K562 (cell line): ENCODE results near the gene ZKSCAN3. TPM values are rescaled to one million over a fixed set of nuclear protein-coding genes. Genes with fewer than 3 reads are reported as not detected.

Source experiments
- ARID2 ChIP-seq: fragments of 450-650 bp; IDR thresholded peaks from 2 replicates; pipeline ENCODE4 v1.6.1; 2017; ENCODE audit warnings: antibody characterized with exemption, mild to moderate bottlenecking
- CCNT2 ChIP-seq: IDR thresholded peaks from 2 replicates; pipeline ENCODE4 v1.6.1; 2011; ENCODE audit warnings: borderline replicate concordance, low read depth, mild to moderate bottlenecking, moderate library complexity, mixed read lengths, low read length; ENCODE audit not compliant: insufficient read length; ENCODE audit errors: extremely low read depth
- EWSR1 ChIP-seq: fragments of 450-650 bp; IDR thresholded peaks from 2 replicates; pipeline ENCODE4 v1.6.1; 2018; ENCODE audit warnings: borderline replicate concordance, mild to moderate bottlenecking, low read depth, moderate library complexity; ENCODE audit not compliant: partially characterized antibody
- FOXP1 ChIP-seq: sonication (generic); formaldehyde crosslinking; IDR thresholded peaks from 2 replicates; pipeline ENCODE4 v1.8.0; 2022; ENCODE audit warnings: mild to moderate bottlenecking, missing genetic modification reagents
- HLTF ChIP-seq: fragments of 450-650 bp; IDR thresholded peaks from 2 replicates; pipeline ENCODE4 v1.6.1; 2016
- HNRNPH1 ChIP-seq: fragments of 200-400 bp; formaldehyde crosslinking; optimal IDR thresholded peaks from 2 replicates; pipeline ENCODE3; 2017; ENCODE audit warnings: low read depth, mild to moderate bottlenecking, low read length, moderate library complexity
- HNRNPLL ChIP-seq: fragments of 200-400 bp; formaldehyde crosslinking; IDR thresholded peaks from 2 replicates; pipeline ENCODE4 v1.6.1; 2017; ENCODE audit warnings: low read length, low read depth, mild to moderate bottlenecking; ENCODE audit not compliant: poor library complexity, severe bottlenecking
- JUND ChIP-seq, 2 experiments: IDR thresholded peaks; 2 replicates in 1 of 2; 3 replicates in 1 of 2; pipeline ENCODE4 v1.6.1; 2011; ENCODE audit warnings: borderline replicate concordance in 2 of 2, low read depth in 2 of 2, low read length in 2 of 2, improper control_type of control experiment in 1 of 2, missing biosample characterization in 1 of 2, missing genetic modification characterization in 1 of 2, missing genetic modification reagents in 1 of 2
- MCM5 ChIP-seq: fragments of 450-650 bp; IDR thresholded peaks from 2 replicates; pipeline ENCODE4 v1.6.1; 2016; ENCODE audit warnings: low read depth
- NCOA6 ChIP-seq: fragments of 450-650 bp; IDR thresholded peaks from 2 replicates; pipeline ENCODE4 v1.6.1; 2017; ENCODE audit warnings: mild to moderate bottlenecking
- NFIC ChIP-seq: fragments of 450-650 bp; IDR thresholded peaks from 2 replicates; pipeline ENCODE4 v1.6.1; 2017; ENCODE audit warnings: mild to moderate bottlenecking, inconsistent platforms
- RAD21 ChIP-seq, 2 experiments: fragments of 250-450 bp in 1 of 2; fragments of 450-650 bp in 1 of 2; sonication (Bioruptor Pico) in 1 of 2; formaldehyde crosslinking in 1 of 2; IDR thresholded peaks in 1 of 2; conservative IDR thresholded peaks in 1 of 2; 2 replicates each; pipeline versions ENCODE4 v1.4.0 to v1.8.0; 2020 to 2022; ENCODE audit warnings: mild to moderate bottlenecking in 2 of 2, moderate library complexity in 1 of 2
- ZNF175 ChIP-seq: fragments of 200-800 bp; sonication (Bioruptor generic); IDR thresholded peaks from 2 replicates; pipeline ENCODE4 v1.6.1; 2016; ENCODE audit warnings: low read depth, mild to moderate bottlenecking, missing genetic modification characterization, missing compliant biosample characterization
- ZNF316 ChIP-seq: fragments of 450-650 bp; IDR thresholded peaks from 2 replicates; pipeline ENCODE4 v1.6.1; 2016
- polyA plus RNA-seq, 8 experiments: library from polyadenylated mRNA; depleted of rRNA in 4 of 8; stranded (reverse) in 5 of 8; unstranded in 3 of 8; fragments of >200 nt; fragmentation: Nextera tagmentation in 2 of 8; fragmentation: Illumina TruSeq in 1 of 8; extraction: Ambion mirVana in 2 of 8; extraction: Trizol in 1 of 8; gene quantifications; 2 replicates each; pipeline versions ENCODE4 v1.2.1 to v1.2.3, GENCODE V29; 2011 to 2014; ENCODE audit warnings: inconsistent platforms in 1 of 8, missing spikeins in 1 of 8
- total RNA-seq, 7 experiments: library from RNA; depleted of rRNA in 6 of 7; stranded (reverse); fragments of >200 nt in 6 of 7; fragmentation: Illumina TruSeq in 2 of 7; extraction: Trizol in 2 of 7; gene quantifications; 2 replicates each; pipeline versions ENCODE4 v1.2.1 to v1.2.3, GENCODE V29; 2011 to 2021; ENCODE audit warnings: low replicate concordance in 1 of 7
- TF ChIP-seq, protein P1 (sequence below): fragments of 450-650 bp; formaldehyde crosslinking; IDR thresholded peaks from 2 replicates; pipeline ENCODE4 v1.4.0; 2022; ENCODE audit warnings: missing genetic modification characterization
- TF ChIP-seq, protein P2 (sequence below): fragments of 450-650 bp; formaldehyde crosslinking; IDR thresholded peaks from 2 replicates; pipeline ENCODE4 v1.4.0; 2020; ENCODE audit warnings: mild to moderate bottlenecking, moderate library complexity
- TF ChIP-seq, protein P3 (sequence below): fragments of 450-650 bp; IDR thresholded peaks from 2 replicates; pipeline ENCODE4 v1.6.1; 2014; ENCODE audit warnings: low read depth, mild to moderate bottlenecking, moderate library complexity, borderline replicate concordance
- TF ChIP-seq, protein P4 (sequence below): fragments of 450-650 bp; IDR thresholded peaks from 2 replicates; pipeline ENCODE4 v1.6.1; 2016; ENCODE audit warnings: borderline replicate concordance
- TF ChIP-seq, protein P5 (sequence below): fragments of 450-650 bp; IDR thresholded peaks from 2 replicates; pipeline ENCODE4 v1.6.1; 2017; ENCODE audit warnings: mild to moderate bottlenecking, moderate library complexity

Gene ZKSCAN3
- total and polyA plus RNA-seq, 9 of the 15 experiments (the other 6 are each of a cell fraction or from before 2014, with no cell fraction given) = 3.0 to 12.4 (median 10.2) TPM

DNA sequence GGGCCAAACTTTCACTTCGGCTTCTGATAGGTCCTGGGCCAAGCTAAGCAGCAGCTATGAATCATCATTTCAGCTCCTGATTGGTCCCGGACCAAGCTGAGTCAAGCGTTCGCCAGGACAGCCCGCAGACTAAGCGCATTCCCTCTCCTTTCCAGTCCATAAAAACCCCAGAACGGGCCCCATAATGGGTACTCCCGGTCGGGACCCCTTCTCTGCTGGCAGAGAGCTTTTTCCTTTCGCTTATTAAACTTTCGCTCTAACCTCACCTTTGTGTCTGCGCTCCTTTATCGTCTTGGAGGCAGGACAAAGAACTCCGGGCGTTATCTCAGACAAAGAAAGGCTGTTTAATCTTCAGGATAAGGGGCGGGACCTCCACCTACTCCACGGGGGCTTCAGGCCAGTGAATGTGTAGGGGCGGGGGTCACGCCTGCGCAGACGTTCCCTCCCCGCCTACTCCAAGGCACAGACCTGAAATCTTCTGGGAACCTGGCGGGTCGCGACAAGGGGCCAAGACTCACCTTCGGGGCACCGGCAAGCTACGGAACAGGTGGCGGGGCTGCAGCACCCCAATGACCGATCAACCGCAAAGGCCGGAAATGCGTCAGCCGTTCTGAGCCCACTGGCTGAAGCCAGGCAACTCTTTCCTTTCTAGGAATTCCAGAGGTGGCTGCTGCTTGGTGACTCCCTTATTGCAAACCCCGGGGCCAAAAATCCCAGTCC lies 14.0 kb upstream of the ZKSCAN3 start, which contains the start of gene ZSCAN31 (continued):
- TF ChIP-seq, protein P1, sequence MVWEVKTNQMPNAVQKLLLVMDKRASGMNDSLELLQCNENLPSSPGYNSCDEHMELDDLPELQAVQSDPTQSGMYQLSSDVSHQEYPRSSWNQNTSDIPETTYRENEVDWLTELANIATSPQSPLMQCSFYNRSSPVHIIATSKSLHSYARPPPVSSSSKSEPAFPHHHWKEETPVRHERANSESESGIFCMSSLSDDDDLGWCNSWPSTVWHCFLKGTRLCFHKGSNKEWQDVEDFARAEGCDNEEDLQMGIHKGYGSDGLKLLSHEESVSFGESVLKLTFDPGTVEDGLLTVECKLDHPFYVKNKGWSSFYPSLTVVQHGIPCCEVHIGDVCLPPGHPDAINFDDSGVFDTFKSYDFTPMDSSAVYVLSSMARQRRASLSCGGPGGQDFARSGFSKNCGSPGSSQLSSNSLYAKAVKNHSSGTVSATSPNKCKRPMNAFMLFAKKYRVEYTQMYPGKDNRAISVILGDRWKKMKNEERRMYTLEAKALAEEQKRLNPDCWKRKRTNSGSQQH (CRISPR knock-in tag) = peak; percentile 54; the same call in 1 of the 2 replicates
- TF ChIP-seq CCNT2 (peak; percentile 73), FOXP1 (CRISPR knock-in tag) (no peak; the same call in 1 of the 2 replicates), ZNF175 (no peak; the same call in 1 of the 2 replicates), HNRNPH1 (no peak), ARID2 (no peak), MCM5 (no peak), HLTF (no peak), EWSR1 (no peak), NCOA6 (no peak), NFIC (no peak), HNRNPLL (peak; percentile 58), ZNF316 (peak; percentile 85), RAD21 (CRISPR knock-in tag; conservative IDR thresholded peaks at IDR 0.05 in 1 of 2, IDR thresholded peaks at IDR 0.05 in 1 of 2) (peak in 1 of 2 experiments; percentile 17; a peak in 1 of 4 replicates), JUND (IDR thresholded peaks at IDR 0.05; ENCODE audit: borderline replicate concordance, low read depth, low read length) (peak; percentile 95), JUND (tag; IDR thresholded peaks at IDR 0.05; ENCODE audit: borderline replicate concordance, low read depth, low read length) (peak; percentile 96)
- TF ChIP-seq, protein P2, sequence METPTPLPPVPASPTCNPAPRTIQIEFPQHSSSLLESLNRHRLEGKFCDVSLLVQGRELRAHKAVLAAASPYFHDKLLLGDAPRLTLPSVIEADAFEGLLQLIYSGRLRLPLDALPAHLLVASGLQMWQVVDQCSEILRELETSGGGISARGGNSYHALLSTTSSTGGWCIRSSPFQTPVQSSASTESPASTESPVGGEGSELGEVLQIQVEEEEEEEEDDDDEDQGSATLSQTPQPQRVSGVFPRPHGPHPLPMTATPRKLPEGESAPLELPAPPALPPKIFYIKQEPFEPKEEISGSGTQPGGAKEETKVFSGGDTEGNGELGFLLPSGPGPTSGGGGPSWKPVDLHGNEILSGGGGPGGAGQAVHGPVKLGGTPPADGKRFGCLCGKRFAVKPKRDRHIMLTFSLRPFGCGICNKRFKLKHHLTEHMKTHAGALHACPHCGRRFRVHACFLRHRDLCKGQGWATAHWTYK (CRISPR knock-in tag) = peak; percentile 82
- TF ChIP-seq, protein P3, sequence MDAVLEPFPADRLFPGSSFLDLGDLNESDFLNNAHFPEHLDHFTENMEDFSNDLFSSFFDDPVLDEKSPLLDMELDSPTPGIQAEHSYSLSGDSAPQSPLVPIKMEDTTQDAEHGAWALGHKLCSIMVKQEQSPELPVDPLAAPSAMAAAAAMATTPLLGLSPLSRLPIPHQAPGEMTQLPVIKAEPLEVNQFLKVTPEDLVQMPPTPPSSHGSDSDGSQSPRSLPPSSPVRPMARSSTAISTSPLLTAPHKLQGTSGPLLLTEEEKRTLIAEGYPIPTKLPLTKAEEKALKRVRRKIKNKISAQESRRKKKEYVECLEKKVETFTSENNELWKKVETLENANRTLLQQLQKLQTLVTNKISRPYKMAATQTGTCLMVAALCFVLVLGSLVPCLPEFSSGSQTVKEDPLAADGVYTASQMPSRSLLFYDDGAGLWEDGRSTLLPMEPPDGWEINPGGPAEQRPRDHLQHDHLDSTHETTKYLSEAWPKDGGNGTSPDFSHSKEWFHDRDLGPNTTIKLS = peak; percentile 51
- TF ChIP-seq, protein P4, sequence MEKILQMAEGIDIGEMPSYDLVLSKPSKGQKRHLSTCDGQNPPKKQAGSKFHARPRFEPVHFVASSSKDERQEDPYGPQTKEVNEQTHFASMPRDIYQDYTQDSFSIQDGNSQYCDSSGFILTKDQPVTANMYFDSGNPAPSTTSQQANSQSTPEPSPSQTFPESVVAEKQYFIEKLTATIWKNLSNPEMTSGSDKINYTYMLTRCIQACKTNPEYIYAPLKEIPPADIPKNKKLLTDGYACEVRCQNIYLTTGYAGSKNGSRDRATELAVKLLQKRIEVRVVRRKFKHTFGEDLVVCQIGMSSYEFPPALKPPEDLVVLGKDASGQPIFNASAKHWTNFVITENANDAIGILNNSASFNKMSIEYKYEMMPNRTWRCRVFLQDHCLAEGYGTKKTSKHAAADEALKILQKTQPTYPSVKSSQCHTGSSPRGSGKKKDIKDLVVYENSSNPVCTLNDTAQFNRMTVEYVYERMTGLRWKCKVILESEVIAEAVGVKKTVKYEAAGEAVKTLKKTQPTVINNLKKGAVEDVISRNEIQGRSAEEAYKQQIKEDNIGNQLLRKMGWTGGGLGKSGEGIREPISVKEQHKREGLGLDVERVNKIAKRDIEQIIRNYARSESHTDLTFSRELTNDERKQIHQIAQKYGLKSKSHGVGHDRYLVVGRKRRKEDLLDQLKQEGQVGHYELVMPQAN = no peak
- TF ChIP-seq, protein P5, sequence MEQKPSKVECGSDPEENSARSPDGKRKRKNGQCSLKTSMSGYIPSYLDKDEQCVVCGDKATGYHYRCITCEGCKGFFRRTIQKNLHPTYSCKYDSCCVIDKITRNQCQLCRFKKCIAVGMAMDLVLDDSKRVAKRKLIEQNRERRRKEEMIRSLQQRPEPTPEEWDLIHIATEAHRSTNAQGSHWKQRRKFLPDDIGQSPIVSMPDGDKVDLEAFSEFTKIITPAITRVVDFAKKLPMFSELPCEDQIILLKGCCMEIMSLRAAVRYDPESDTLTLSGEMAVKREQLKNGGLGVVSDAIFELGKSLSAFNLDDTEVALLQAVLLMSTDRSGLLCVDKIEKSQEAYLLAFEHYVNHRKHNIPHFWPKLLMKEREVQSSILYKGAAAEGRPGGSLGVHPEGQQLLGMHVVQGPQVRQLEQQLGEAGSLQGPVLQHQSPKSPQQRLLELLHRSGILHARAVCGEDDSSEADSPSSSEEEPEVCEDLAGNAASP = no peak
